Left cardiac atrium (tissue), 4 donors: ENCODE results near the gene BAD. TPM values are rescaled to one million over a fixed set of nuclear protein-coding genes. Genes with fewer than 3 reads are reported as not detected.

Experiments used
- ATAC-seq, 2 donors: fragments of 200-7000 bp; cut with Tn5 transposase; one replicate each; pipeline ENCODE4 v1.9.1; 2020; ENCODE audit warnings: mild to moderate bottlenecking in 2 of 2, moderate library complexity in 2 of 2
- DNase-seq: peaks from one replicate; pipeline ENCODE4 v3.0.0-alpha.2; 2020
- intact Hi-C, 2 donors: fragments of 100-400 bp; cut with DNase I; formaldehyde crosslinking; loops; one replicate each; pipeline versions ENCODE4 v1.14.1 to v1.15.1; 2022 to 2023
- total RNA-seq, 2 donors: library from RNA; stranded (reverse); fragmentation: NEBNext Ultra II Directional; extraction: Animal tissue kit (Norgen Biotek cat#: 25700); gene quantifications; one replicate each; pipeline ENCODE4 v1.2.1, GENCODE V29; 2021
- donor health status: DM: no; HTN: yes; CAD: no.
- donor health status: DM: no; HTN: yes; CAD: no; lungs with severe emphysema.
- donor health status: DM: yes; HTN: yes; CAD: no.
- donor health status: Dilated cardiomyopathy.

Gene BAD
- total RNA-seq, 2 donors from 2014 or later, result 68.9 to 96.3 TPM

- intact Hi-C loops, result no loop called here
These were observed 57.9 kb downstream of the BAD start for GRCh38 chr11:64226507-64227051.

GRCh38 chr11:64225608-64226506, 58.6 kb downstream of the BAD start, which contains the start of the genes NUDT22 and TRPT1:
Gene NUDT22, plus strand, starts transcription at chr11:64226274. Its CDS starts 379 bp downstream, at chr11:64226653.
Gene TRPT1, minus strand, starts transcription at chr11:64226186. Its CDS starts 326 bp downstream, at chr11:64225860.
- DNase-seq (peak; percentile 92), ATAC-seq (peak; percentile 83 to 86)
- intact Hi-C loops, result no loop called here

More at GRCh38 chr11:64226507-64227051, 57.9 kb downstream of the BAD start:
- DNase-seq (peak; percentile 70), ATAC-seq (peak; percentile 28 to 39)

- DNase-seq, result no peak
- intact Hi-C loops, result no loop called here
- peak in 1 of 2 donors; percentile 0 for ATAC-seq
These were observed 59.4 kb downstream of the BAD start for GRCh38 chr11:64224891-64225607.

DNA sequence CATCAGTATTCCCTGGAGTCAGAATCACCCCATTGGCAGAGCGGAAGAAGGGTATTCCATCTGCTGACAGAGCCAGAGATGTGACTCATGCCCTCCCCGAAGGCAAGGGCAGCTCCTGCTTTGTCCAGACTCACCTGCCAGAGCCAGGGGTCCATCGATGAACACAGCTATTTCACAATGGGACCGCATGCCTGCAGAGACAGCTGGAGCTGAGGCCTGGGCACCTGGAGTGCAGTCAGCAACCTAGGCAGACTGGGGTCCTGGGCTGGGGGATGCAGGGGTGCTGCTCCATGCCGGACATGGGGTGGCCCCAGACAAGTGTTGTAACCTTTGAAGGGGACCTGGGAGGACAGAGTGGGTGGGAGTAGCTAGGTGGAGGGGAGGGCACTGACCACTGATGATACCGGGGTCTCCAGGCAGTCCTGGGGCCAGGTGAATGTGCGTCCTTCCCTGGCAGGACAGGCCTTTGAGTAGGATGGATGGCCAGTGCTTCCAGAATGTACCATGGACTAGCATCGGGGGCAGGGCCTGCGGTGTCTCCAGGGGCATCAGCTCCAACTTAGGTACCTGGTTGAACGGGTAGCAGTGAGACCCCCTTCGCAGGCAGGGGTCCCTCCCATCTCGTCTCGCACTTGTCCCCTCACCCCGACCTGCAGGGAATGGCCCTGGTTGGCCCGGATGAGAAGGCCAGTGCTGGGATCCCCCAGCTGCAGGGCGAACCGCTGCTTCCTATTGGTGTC, 60.1 kb downstream of the BAD start:
- DNase-seq (no peak), ATAC-seq (no peak)
- intact Hi-C loops, result no loop called here

DNA sequence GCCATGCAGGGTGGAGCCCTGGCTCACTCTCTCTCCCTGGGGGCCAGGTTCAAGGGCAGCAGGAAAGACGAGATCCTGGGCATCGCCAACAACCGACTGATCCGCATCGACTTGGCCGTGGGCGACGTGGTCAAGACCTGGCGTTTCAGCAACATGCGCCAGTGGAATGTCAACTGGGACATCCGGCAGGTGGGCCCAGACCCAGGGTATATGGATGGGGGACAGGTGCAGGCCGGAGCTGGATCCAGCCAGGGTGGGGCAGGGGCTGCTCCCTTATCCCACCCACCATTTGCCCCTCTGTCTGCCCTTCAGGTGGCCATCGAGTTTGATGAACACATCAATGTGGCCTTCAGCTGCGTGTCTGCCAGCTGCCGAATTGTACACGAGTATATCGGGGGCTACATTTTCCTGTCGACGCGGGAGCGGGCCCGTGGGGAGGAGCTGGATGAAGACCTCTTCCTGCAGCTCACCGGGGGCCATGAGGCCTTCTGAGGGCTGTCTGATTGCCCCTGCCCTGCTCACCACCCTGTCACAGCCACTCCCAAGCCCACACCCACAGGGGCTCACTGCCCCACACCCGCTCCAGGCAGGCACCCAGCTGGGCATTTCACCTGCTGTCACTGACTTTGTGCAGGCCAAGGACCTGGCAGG, 61.3 kb downstream of the BAD start:
- intact Hi-C loops, result no loop called here
- ATAC-seq, result no peak
- DNase-seq, result no peak

DNA sequence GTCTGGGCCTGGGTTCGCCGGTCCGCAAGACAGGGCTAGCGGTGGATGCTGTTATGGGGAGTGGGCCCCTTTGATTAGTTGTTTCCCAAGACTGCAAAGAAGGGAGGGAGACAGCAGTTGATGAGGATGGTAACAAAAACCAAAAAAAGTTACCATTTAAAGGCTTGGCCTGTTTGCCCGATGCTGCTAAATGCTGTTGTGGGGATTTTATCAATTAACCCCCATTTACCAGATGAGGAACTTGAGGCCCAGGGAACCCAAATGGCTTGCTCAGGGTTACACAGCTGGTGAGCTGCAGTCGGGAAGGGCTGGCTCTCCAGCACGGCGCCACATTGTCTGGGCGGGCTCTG, 61.8 kb downstream of the BAD start:
- intact Hi-C loops, result no loop called here
- ATAC-seq, result no peak
- DNase-seq, result no peak

DNA sequence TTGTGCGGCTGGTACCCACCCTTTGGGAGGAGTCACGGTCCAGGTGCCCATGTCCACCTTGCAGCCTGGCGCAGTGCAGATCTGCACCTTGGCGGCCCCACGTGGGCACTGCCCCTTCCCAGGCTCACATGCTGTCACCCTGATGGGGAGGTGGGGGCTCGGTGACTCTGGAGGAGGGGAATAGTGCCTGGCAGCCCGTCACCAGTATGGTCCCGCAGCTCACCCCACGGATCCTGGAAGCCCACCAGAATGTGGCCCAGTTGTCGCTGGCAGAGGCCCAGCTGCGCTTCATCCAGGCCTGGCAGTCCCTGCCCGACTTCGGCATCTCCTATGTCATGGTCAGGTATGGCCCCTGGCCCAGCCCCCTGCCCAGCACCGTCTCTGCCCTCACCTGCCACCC, 63.7 kb downstream of the BAD start:
- ATAC-seq, result no peak
- DNase-seq, result peak; percentile 22
- intact Hi-C loops, result no loop called here

- DNase-seq, result no peak
- no peak for ATAC-seq
- intact Hi-C loops, result no loop called here
These were observed 64.2 kb downstream of the BAD start for GRCh38 chr11:64220271-64220670.

Other genes with a start within 250 kb of the BAD start
- gene FLRT1, start 248.7 kb downstream of the BAD start, total RNA-seq, result 1 to 10 TPM; 1.3 to 1.6 TPM
- 10 to 100 TPM; 37.9 to 48.0 TPM for gene MACROD1, start 118.6 kb downstream of the BAD start, total RNA-seq
- 100 to 1,000 TPM; 102 to 125 TPM for gene STIP1, start 98.5 kb downstream of the BAD start, total RNA-seq
- 10 to 100 TPM; 23.8 to 25.8 TPM for gene FERMT3, start 77.9 kb downstream of the BAD start, total RNA-seq
- gene TRPT1, start 58.5 kb downstream of the BAD start, total RNA-seq, result 10 to 100 TPM; 59.6 to 61.2 TPM
- 10 to 100 TPM; 58.8 to 82.0 TPM for gene NUDT22, start 58.4 kb downstream of the BAD start, total RNA-seq
- 10 to 100 TPM; 49.2 to 49.3 TPM for gene DNAJC4, start 54.1 kb downstream of the BAD start, total RNA-seq
- 100 to 1,000 TPM; 276 to 310 TPM for gene VEGFB, start 50.1 kb downstream of the BAD start, total RNA-seq
- gene FKBP2, start 43.6 kb downstream of the BAD start, total RNA-seq, result 10 to 100 TPM; 63.9 to 66.9 TPM
- 100 to 1,000 TPM; 122 to 135 TPM for gene PPP1R14B, start 37.7 kb downstream of the BAD start, total RNA-seq
- 10 to 100 TPM; 13.6 to 14.4 TPM for gene PLCB3, start 33.1 kb downstream of the BAD start, total RNA-seq
- 10 to 100 TPM; 31.6 to 32.6 TPM for gene GPR137, start 1.2 kb upstream of the BAD start, total RNA-seq
- under 1 TPM in 1 of 2 donors, not detected in 1; 0.13 TPM for gene KCNK4, start 6.6 kb upstream of the BAD start, total RNA-seq
- under 1 TPM in 1 of 2 donors, not detected in 1; 0.32 TPM for gene CATSPERZ, start 15.7 kb upstream of the BAD start, total RNA-seq
- gene ESRRA, start 20.9 kb upstream of the BAD start, total RNA-seq, result 100 to 1,000 TPM; 147 to 150 TPM
- gene TRMT112, start 32.9 kb upstream of the BAD start, total RNA-seq, result 100 to 1,000 TPM in 1 of 2 donors, 10 to 100 TPM in 1; 94.1 to 101 TPM
- gene PRDX5, start 33.5 kb upstream of the BAD start, total RNA-seq, result 100 to 1,000 TPM; 264 to 298 TPM
- 10 to 100 TPM in 1 of 2 donors, 1 to 10 TPM in 1; 9.2 to 10.6 TPM for gene CCDC88B, start 55.5 kb upstream of the BAD start, total RNA-seq
- gene RPS6KA4, start 74.5 kb upstream of the BAD start, total RNA-seq, result 10 to 100 TPM; 18.1 to 20.1 TPM